Progenitor cell of endocrine pancreas (in vitro differentiated cells): Measurements from ENCODE around the gene RNF150. TPM values are rescaled to one million over a fixed set of nuclear protein-coding genes. Genes with fewer than 3 reads are reported as not detected.

Source experiments
- DNase-seq: peaks from one replicate; pipeline ENCODE4 v3.0.0; 2021; ENCODE audit warnings: low spot score; ENCODE audit not compliant: unreplicated experiment
- H3K27ac Mint-ChIP-seq: 2 replicates; pipeline ENCODE4 v1.8.0; 2021; ENCODE audit warnings: mild to moderate bottlenecking, moderate library complexity, mixed read lengths
- H3K27me3 Mint-ChIP-seq: 2 replicates; pipeline ENCODE4 v1.8.0; 2021; ENCODE audit warnings: mixed read lengths
- H3K36me3 Mint-ChIP-seq: 2 replicates; pipeline ENCODE4 v1.8.0; 2022; ENCODE audit warnings: mixed read lengths; ENCODE audit not compliant: insufficient read depth
- H3K4me1 Mint-ChIP-seq: 2 replicates; pipeline ENCODE4 v1.8.0; 2021; ENCODE audit warnings: low read depth, mixed read lengths
- H3K4me3 Mint-ChIP-seq: 2 replicates; pipeline ENCODE4 v1.8.0; 2021; ENCODE audit warnings: low read depth, mild to moderate bottlenecking, moderate library complexity, mixed read lengths
- H3K9me3 Mint-ChIP-seq: 2 replicates; pipeline ENCODE4 v1.8.0; 2021; ENCODE audit warnings: low read depth, mixed read lengths
- CTCF ChIP-seq: fragments of 200-600 bp; sonication (generic); IDR thresholded peaks from one replicate; pipeline ENCODE4 v1.5.0; 2021; ENCODE audit warnings: antibody characterized with exemption, mild to moderate bottlenecking; ENCODE audit not compliant: unreplicated experiment
- long read RNA-seq: library from polyadenylated mRNA; unstranded; transcript quantifications from one replicate; pipeline ENCODE4 v2.0.0, GENCODE V29; 2020
- total RNA-seq: library from RNA; stranded (reverse); gene quantifications from 2 replicates; pipeline ENCODE4 v1.2.1, GENCODE V29; 2021

RNF150 gene
- total RNA-seq, result 20.0 and 23.1 TPM in 2 replicates
- long read RNA-seq, full-length matches to known transcripts, result 1 of 28 reads
- long read RNA-seq, partial matches to known transcripts, result 12 of 28 reads
- long read RNA-seq, other reads (novel, unspliced or antisense), result 15 of 28 reads

GRCh38 chr4:141133146-141133998 is at the start of gene RNF150:
Gene RNF150, minus strand, starts transcription at chr4:141133469.
- Mint-ChIP-seq H3K4me3 (peak within 1 kb of the TSS; percentile 96), H3K27ac (peak within 1 kb of the TSS; percentile 95), H3K4me1 (peaks cover 22% of the 10 kb centered on the region), H3K9me3 (no peaks in the 10 kb centered on the region), H3K36me3 (no peaks in the 10 kb centered on the region), H3K27me3 (peaks cover 8% of the 10 kb centered on the region)
- peak; percentile 81 for DNase-seq
- peak; percentile 77 for TF ChIP-seq CTCF

GRCh38 chr4:141180991-141181761 is 47.9 kb upstream of the RNF150 start:
- Mint-ChIP-seq H3K27ac (no peak overlapping the region), H3K9me3 (peaks cover 10% of the 10 kb centered on the region), H3K36me3 (no peaks in the 10 kb centered on the region), H3K4me1 (peaks cover 7% of the 10 kb centered on the region), H3K4me3 (no peak overlapping the region), H3K27me3 (no peaks in the 10 kb centered on the region)
- no peak for TF ChIP-seq CTCF
- DNase-seq, result no peak

- Mint-ChIP-seq H3K4me1 (peaks cover 7% of the 10 kb centered on the region), H3K9me3 (peaks cover 7% of the 10 kb centered on the region), H3K36me3 (no peaks in the 10 kb centered on the region), H3K27ac (no peak overlapping the region), H3K4me3 (no peak overlapping the region), H3K27me3 (no peaks in the 10 kb centered on the region)
- DNase-seq, result no peak
- TF ChIP-seq CTCF, result no peak
Measured at GRCh38 chr4:141179474-141180373, 46.5 kb upstream of the RNF150 start.

GRCh38 chr4:141177171-141177570 is 43.9 kb upstream of the RNF150 start:
- no peak for TF ChIP-seq CTCF
- DNase-seq, result no peak
- H3K27ac Mint-ChIP-seq, result no peak overlapping the region
- H3K27me3 Mint-ChIP-seq, result peaks cover 3% of the 10 kb centered on the region
- peaks cover 7% of the 10 kb centered on the region for H3K4me1 Mint-ChIP-seq
- H3K4me3 Mint-ChIP-seq, result no peak overlapping the region
- H3K9me3 Mint-ChIP-seq, result no peaks in the 10 kb centered on the region
- H3K36me3 Mint-ChIP-seq, result no peaks in the 10 kb centered on the region
